AG04449 (cell line): ENCODE results near the gene UGT1A9.

ENCODE experiments used
- CTCF ChIA-PET: fragments of 350-600 bp; formaldehyde crosslinking; extraction: SDS; loops from one replicate; lab custom pipeline; 2021; ENCODE audit warnings: antibody characterized with exemption; lab: Yijun Ruan, JAX
- POLR2A ChIA-PET: fragments of 400-600, 350-600 bp; formaldehyde crosslinking; extraction: SDS; loops from one replicate; lab custom pipeline; 2020; ENCODE audit warnings: antibody characterized with exemption, inconsistent platforms; lab: Yijun Ruan, JAX
- DNase-seq: peaks from one replicate; pipeline ENCODE4 v3.0.0-alpha.2; 2010; ENCODE audit warnings: low read depth, low spot score
- H3K4me3 ChIP-seq: 2 replicates; pipeline ENCODE4 v1.5.1; 2011; ENCODE audit warnings: low read depth, mild to moderate bottlenecking, control low read depth, low read length
- TF ChIP-seq, protein P1 (sequence below): IDR thresholded peaks from one replicate; pipeline ENCODE4 v1.5.1; 2011; ENCODE audit warnings: mild to moderate bottlenecking, moderate library complexity, low read length, control low read depth, inconsistent platforms; ENCODE audit not compliant: insufficient read depth; ENCODE audit errors: missing control alignments

UGT1A9 gene

DNA sequence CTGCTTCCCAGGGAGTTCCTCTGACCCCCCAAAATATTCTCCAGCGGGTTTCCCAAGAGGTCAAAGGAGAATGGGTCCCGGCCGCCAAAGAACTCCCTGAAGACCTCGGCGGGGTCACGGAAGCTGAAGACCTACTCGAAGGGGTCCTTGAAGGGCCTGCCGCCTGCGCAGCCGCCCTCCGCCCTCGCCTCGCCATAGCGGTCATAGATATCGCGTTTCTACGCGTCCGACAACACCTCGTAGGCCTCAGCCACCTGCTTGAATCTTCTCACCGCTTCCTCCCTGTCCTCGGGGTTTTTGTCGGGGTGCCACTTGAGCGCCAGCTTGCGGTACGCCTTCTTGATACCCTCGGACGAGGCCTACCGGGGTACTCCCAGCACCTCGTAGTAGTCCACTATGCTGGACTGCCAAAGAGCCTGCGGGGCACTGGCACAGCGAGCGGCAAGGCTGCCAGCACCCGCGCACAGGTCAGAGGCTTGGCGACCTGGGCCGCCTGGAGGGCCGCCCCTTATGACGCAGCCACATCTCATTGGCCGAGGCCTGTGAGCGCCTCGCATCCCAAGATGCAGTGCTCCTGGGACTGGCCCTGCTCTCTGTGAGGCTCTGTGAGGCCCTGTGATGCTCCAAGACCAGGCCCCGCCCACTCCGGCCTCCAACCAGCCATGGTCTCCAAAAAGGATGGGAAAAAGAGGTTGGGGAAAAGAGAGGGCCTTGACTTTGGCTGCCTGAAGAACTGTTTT is 83.3 kb downstream of the UGT1A9 start:
- ChIA-PET POLR2A (no interaction called here), CTCF (no interaction called here)
- no peak overlapping the region for H3K4me3 ChIP-seq

DNA sequence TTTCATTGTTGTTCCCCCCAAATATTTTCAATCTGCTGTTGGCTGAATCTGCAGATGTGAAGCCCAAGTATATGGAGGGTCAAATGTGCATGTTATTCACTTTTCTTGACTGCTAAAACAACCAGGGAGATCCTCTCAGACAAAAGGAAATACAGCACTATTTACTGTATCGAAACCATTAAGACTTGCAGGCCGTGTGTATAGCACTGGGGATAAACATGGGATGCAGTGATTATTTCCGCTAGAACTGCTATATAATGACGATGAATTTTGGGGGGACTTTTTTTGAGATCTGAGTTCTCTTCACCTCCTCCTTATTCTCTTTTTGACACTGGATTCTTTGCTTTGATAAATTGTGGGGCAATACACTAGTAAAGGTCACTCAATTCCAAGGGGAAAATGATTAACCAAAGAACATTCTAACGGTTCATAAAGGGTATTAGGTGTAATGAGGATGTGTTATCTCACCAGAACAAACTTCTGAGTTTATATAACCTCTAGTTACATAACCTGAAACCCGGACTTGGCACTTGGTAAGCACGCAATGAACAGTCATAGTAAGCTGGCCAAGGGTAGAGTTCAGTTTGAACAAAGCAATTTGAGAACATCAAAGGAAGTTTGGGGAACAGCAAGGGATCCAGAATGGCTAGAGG is 84.9 kb downstream of the UGT1A9 start:
- DNase-seq = no peak

More for the DNA sequence above, 83.3 kb downstream of the UGT1A9 start:
- DNase-seq = no peak
- TF ChIP-seq, protein P1, sequence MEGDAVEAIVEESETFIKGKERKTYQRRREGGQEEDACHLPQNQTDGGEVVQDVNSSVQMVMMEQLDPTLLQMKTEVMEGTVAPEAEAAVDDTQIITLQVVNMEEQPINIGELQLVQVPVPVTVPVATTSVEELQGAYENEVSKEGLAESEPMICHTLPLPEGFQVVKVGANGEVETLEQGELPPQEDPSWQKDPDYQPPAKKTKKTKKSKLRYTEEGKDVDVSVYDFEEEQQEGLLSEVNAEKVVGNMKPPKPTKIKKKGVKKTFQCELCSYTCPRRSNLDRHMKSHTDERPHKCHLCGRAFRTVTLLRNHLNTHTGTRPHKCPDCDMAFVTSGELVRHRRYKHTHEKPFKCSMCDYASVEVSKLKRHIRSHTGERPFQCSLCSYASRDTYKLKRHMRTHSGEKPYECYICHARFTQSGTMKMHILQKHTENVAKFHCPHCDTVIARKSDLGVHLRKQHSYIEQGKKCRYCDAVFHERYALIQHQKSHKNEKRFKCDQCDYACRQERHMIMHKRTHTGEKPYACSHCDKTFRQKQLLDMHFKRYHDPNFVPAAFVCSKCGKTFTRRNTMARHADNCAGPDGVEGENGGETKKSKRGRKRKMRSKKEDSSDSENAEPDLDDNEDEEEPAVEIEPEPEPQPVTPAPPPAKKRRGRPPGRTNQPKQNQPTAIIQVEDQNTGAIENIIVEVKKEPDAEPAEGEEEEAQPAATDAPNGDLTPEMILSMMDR = no peak

DNA sequence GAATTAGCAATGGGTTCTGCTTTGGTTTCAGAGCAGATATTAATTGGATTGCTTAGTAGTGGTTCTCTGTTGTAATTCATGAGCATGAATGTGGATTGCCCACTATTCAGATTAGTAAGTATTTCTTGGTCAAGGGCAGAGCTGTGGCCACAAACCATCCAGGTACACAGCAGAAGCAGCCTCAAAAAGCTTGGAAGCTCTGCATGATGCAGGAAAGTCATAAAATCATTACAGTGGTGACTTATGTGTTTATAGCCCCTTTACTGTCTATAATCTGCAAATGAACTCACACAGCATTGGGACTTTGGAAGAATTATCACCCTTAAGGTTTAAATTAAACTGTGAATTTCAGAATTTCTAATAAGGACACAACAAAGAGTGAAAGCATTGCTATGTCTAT is 86.4 kb downstream of the UGT1A9 start:
- TF ChIP-seq, protein P1 = no peak
- POLR2A ChIA-PET = no interaction called here
- CTCF ChIA-PET = no interaction called here
- no peak overlapping the region for H3K4me3 ChIP-seq
- DNase-seq = no peak

More for the DNA sequence above, 84.9 kb downstream of the UGT1A9 start:
- ChIA-PET CTCF (no interaction called here), POLR2A (no interaction called here)
- TF ChIP-seq, protein P1 = no peak
- H3K4me3 ChIP-seq = no peak overlapping the region

DNA sequence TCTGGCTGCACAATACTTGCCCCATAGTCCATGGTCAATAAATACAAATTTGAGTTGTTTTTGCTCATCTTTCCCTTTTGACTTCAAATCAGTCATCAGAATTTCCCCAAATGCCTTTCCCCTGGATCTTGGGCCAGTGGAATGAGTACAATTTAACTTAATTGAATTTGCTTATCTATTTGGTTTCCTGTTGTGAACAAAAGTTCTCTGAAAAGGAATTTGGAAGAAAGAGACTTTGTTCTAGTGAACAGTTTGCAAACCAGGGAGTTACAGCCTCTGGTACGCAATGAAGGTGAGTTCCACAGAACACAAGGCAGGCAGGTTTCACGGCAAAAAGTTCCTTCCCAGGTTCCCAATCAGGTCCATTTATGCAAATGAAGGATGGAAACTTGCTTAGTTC is 87.2 kb downstream of the UGT1A9 start:
- TF ChIP-seq, protein P1 = no peak
- ChIA-PET CTCF (no interaction called here), POLR2A (no interaction called here)
- no peak overlapping the region for H3K4me3 ChIP-seq
- DNase-seq = no peak

DNA sequence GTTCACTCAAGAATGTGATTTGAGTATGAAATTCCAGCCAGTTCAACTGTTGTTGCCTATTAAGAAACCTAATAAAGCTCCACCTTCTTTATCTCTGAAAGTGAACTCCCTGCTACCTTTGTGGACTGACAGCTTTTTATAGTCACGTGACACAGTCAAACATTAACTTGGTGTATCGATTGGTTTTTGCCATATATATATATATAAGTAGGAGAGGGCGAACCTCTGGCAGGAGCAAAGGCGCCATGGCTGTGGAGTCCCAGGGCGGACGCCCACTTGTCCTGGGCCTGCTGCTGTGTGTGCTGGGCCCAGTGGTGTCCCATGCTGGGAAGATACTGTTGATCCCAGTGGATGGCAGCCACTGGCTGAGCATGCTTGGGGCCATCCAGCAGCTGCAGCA is 88.3 kb downstream of the UGT1A9 start, which contains the start of gene UGT1A1:
Gene UGT1A1, plus strand, starts transcription at position 228 of the 400 bp plus-strand sequence. Its CDS starts 18 bp downstream, at position 246.
- H3K4me3 ChIP-seq = no peak within 1 kb of the TSS
- ChIA-PET POLR2A (no interaction called here), CTCF (interaction anchor here (0.6 kb wide), 1 partner anchor 73 kb away, joined by 3 read pairs; no protein-coding TSS in a partner anchor)
- TF ChIP-seq, protein P1 = no peak
- DNase-seq = no peak

DNA sequence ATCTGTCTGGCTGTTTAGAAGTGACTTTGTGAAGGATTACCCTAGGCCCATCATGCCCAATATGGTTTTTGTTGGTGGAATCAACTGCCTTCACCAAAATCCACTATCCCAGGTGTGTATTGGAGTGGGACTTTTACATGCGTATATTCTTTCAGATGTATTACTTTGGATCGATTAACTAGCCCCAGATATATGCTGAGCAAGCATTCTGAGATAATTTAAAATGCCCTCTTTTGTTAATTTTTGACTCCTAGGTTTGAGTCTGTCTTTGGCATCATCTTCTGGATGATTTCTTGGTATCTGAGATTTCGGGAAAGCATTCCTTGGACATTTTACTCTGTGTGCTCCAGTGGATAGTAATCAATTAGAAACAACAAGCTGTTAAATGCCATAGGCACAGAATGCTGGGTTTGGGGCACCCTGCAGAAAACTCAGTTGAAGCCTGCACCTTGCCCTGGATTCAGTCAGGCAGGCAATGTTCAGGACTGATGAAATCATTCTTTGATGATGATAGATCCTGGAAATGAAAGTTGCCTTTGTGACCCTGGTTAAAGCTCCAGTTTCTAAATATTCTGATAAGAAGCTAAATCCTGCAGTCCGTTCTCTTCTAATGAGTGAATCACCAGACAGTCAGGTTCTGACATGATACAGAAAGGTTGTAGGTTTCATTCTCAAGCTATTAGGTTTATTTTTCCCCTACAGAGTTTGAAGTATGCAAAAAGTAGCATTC is 89.5 kb downstream of the UGT1A9 start:
- ChIA-PET POLR2A (no interaction called here), CTCF (no interaction called here)
- TF ChIP-seq, protein P1 = no peak
- DNase-seq = no peak
- no peak overlapping the region for H3K4me3 ChIP-seq
